Measurements from ENCODE around the gene RPL26.

GRCh38 chr17:8391711-8392110 lies 8.7 kb upstream of the RPL26 start:
- TF ChIP-seq CTCF (IDR thresholded peaks at IDR 0.05; ENCODE audit: low read depth, low read length, poor library complexity, severe bottlenecking) (no peak), EZH2phosphoT487 (IDR thresholded peaks at IDR 0.05; ENCODE audit: borderline replicate concordance, low read length) (no peak)
